GDM1 (cell line): ENCODE results near the gene ZNF512B.
"Not testable (repeated sequence)": the region's sequence is repeated elsewhere in the genome, so short reads cannot be mapped to it uniquely, and the experiment has no call there.

Experiments used
- DNase-seq: peaks from one replicate; lab custom pipeline; 2025; lab: John Stamatoyannopoulos, UW

Gene ZNF512B

DNA sequence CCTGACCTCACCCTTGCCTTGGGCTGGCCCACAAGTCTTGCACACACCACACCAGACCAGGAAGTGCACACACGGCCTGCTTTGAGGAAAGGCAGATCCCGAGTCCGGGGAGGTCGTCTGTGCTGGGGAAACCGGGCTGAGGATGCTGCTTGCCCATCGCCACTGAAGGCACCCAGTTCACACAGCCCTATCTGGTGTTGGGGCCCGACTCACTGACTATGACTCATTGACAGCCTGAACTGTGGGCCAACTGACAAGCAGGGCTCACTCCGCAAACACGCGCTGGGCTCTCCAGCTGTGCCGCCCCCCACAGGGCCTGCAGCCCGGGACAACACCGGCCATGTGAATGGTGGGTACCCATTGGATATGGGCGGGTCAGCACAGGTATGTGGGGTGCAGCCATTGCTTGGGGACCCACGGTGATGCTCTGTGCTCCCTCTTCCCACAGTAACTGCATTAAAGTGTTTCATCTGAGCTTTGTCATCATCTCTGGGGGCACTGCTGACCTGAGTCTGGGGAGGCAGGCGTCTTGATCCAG, 8.1 kb upstream of the ZNF512B start:
- DNase-seq: no peak

DNA sequence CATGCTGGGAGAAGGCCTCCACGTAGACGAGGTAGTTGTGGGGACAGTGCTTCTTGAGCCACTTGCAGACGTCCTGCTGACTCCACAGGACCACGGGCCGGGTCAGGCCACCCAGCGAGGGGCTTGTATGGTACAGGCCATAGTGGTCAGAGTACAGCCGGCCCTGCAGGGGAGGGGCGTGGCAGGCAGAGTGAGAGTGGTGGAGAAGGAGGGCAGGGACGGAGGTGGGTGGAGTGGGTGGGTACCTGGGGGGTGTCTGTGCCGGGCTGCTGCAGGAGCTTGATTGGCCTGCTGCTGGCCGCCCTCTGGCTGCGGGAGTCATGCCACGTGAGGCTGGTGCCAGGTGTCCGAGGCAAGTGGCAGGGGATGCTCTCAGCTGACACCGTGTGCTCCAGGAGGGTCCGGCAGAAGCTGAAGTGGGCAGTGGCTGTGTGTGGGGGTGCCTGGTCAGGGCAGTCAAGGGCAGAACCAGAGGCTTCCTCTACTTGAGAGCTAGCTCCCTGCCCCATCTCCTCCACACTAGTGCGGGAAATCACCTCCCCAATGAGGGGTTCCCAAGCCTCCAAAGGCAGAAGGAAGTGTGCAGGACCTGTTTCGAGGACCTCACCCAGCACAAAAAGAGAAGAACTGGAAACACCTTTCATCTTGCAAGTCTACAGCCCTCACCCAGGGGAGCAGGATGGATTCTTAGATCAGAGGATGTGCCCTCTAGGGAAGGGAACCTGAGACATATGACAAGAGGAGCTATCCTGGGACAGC, 7.4 kb upstream of the ZNF512B start:
- DNase-seq: no peak

DNA sequence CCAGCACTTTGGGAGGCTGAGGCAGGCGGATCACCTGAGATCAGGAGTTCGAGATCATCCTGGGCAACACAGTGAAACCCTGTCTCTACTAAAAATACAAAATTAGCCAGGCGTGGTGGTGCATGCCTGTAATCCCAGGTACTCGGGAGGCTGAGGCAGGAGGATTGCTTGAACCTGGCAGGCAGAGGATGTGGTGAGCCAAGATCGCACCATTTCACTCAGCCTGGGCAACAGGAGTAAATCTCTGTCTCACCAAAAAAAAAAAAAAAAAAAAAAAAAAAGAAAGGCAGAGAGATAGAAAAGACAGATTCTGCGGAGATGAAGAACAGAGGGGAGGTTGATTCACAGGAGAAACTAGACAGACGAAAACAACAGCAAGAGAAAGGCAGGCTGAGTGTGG, 6.8 kb upstream of the ZNF512B start:
- not testable (repeated sequence) for DNase-seq

DNA sequence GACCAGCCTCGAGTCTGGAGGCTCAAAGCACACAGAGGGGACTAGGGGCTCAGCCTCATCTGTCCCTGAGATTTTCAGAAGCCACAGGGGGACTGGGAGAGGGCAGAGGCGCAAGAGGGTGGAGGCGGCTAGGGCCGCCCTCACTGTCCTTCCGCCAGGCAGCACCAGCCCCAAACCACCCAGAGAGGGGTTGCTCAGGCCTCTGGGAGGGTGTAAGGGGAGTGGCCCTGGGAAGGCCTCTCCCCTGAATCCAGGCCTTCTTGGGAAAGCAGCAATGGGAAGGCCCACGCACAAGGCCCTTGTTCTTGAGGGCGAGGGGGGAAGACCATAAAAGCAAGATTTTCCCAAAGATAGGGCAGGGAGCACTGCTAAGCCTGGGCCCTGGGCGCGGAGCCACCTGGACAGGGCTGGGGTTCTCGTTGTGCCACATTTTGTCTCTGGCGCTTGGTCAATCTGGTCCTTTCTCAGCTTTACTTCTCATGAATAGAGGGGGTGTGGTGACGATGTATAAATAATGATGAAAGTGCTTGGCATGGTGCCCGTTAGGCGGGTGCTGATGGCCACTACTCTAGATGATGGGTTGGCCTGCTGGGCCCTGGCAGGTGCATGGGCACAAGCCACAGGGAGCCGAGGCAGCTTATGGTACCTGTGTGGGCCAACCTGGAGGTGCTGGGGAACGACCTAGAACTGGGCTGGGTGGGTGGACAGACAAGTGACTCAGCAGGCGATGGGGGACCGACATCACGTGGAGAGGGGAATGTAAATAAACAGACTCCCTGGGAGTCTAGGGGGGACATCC, 4.9 kb upstream of the ZNF512B start:
- DNase-seq: no peak

DNA sequence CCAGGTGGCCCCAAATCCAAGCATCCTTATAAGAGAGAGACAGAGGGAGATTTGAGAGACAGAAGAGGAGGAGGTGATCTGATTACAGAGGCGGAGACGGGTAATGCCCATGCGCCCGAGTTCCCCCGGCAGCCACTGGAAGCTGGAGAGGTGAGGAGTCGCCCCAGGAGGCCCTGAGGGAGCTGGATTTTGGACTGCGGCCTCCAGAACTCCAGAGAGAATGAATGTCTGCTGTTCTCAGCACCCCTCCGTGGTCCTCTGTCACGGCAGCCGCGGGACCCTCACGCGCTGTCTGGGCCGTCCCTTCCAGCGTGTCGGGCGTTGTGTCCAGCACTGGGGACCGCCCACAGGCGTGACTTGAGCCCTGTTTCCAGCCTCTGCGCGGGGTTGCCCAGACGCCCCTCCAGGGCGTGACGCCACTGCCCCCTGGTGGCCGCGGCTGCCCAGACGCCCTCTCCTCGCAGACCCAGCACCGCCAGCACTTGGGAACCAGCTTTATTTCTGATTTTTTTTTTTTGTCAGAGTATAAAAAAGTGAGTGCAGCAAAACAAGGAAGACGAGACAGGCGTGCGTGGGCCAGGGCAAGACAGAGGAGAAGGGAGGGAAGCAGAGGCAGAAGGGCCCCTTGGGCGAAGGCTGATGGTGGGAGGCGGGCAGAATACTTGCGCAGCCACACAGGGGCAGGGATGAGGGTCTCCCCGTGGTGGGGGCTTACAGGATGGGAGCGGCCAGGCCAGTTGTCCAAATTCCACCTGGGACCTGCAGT, 4.1 kb upstream of the ZNF512B start:
- DNase-seq: peak; percentile 72

DNA sequence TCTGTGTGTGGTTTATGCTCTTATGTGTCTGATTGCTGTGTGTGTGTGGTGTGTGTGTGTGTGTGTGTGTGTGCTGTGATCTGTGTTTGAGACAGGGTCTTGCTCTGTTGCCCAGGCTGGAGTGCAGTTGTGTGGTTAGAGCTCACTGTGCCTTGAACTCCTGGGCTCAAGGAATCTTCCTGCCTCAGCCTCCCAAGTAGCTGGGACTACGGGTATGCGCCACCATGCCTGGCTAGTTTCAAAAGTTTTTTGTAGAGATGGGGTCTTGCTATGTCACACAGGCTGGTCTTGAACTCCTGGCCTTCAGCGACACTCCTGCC, 3.4 kb upstream of the ZNF512B start:
- no peak for DNase-seq

DNA sequence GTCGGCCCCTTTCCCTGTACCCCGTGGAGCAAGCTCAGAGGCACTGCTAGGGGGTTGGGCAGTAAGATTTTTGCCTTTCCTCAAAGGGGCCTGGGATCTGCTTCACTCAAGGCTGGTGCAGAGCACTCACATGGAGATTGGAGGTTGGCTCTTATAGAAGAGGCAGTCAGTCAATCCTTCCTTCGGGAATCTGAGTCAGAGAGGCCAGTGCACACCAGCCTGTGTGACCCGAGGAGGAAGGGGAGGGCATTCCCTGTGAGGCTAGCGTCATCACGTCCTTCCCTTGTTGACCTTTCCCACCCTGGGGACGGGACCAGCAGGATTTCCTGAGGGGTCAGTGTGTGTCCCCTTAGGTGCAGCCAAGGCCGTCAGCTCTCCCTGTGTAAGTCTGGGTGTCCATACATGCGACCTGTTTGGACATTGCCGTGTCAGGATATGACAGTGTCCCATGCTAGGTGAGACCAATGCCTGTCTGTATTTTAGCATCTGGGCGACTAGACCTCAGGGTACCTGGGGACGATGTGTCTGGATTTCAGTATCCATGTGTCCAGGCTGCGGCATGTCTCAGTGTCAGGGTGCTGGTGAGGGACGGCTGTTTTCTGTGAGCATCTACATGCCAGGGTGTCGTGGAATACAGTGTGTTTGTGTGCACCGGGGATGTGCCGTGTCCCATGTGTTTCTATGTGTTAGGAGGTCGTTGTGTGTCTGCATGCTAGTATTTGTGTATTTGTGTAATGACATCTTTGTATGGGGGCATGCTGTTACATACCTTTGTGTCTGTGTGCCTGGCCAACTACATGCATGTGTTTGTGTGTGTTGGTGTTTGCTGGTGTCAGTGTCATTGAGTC, 2.8 kb upstream of the ZNF512B start:
- DNase-seq: no peak

DNA sequence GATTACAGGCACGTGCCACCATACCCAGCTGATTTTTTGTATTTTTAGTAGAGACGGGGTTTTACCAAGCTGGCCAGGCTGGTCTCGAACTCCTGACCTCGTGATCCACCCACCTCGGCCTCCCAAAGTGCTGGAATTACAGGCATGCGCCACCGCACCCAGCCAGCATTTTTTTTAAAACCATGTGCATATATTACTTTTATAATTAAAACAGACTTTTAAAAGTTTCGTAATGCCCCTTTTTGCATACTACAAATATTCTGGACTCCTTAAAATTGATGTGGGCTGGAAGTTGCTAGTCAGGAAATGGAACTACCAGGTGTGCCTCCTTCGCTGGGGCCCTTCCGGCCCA, 2.2 kb upstream of the ZNF512B start:
- not testable (repeated sequence) for DNase-seq

DNA sequence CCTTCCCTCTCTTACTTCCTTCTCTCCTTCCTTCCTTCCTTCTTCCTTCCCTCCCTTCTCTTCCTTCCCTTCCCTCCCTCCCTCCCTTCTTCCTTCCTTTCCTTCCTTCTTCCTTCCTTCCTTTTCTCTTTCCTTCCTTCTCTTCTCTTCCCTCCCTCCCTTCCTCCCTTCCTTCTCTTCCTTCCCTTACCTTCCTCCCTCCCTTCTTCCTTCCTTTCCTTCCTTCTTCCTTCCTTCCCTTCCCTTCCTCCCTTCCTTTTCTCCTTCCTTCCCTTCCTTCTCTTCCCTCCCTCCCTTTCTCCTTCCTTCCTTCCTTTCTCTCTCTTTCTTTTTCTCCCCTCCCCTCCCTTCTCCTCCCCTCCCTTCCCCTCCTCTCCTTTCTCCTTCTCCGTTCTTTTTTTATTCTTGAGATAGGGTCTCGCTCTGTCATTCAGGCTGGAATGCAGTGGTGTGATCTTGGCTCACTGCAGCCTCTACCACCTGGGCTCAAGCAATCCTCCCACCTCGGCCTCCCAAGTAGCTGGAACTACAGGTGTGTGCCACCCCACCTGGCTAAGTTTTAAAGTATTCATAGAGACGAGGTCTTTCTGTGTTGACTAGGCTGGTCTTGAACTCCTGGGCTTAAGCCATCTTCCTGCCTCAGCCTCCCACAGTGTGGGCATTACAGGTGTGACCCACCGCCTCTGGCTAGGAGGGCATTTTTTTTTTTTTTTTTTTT, 1.1 kb upstream of the ZNF512B start:
- DNase-seq: no peak

DNA sequence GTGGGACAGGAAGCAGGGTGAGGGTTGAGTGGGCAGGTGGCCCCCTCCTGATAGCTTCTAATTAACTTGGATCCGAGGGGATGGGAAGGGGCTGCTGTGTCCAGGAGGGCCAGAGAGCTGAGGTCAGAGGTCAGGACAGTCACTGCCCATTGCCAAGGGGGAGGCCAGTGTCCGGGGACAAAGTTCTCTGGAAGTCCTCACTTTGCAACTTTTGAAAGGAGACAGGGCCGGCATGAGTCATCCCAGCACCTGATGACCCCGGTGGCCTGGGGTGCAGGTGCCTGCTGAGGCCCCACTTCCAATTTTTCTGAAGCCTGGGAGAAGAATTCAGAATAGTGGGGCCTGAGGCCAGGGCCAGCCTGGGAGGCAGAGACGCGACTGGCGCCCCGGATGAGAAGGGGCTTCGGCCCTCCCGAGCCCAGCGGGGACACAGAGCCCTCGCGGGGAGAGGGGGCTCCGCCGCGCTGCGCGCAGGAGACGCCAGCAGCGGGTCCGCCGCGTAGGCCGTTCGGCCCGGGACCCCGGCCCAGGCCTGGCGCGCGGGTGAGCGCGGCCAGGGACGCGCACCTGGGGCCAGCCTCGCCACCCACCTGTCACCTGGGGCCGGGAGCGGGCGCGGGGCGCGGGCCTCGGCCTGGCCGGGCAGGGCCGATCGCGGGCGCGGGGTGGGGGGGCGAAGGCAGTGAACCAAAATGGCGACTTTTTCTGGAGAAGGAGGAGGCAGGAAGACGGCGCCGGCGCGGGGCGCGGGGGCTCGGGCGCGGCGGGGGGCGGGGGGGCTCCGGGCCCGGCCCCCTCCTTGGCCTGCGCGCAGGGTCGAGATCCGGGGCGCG, 586 bp downstream of the ZNF512B start:
- no peak for DNase-seq

DNA sequence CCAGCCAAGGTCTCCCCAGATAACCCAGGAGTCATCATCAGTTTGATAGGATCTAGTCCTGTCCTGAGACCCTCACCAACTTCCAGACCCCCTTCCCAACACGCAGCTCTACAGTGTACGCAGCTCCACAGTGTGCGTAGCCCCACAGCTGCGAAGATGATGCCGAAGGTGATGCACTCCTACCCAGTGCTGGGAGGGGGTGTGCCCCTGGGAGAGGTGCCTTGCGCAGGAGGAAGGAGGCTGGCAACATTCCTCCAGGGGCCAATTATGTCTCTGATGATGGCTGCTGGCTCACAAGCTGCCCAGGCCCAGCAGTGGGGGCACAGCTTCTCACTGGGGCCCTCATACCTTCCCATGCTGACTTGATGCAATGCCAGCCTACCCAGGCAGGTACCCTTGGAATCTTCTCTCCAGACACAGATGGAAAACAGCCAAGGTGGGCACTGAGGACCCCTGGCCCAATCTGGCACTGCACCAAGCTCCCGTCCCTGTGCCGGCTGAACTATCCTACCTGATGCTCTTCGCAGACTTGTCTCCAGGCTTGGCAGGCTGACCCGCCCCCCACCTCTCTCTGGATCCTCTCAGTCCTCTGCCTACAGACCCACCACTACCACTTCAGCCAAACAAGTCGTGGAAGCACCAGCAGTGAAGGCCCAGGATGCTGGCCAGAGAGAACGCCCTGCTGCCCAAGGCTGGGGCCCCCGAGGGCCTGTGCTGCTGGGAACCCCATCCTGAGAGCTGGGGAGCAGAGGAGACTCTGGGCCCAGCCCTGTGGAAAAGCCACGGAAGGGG, 1.4 kb downstream of the ZNF512B start:
- DNase-seq: no peak

DNA sequence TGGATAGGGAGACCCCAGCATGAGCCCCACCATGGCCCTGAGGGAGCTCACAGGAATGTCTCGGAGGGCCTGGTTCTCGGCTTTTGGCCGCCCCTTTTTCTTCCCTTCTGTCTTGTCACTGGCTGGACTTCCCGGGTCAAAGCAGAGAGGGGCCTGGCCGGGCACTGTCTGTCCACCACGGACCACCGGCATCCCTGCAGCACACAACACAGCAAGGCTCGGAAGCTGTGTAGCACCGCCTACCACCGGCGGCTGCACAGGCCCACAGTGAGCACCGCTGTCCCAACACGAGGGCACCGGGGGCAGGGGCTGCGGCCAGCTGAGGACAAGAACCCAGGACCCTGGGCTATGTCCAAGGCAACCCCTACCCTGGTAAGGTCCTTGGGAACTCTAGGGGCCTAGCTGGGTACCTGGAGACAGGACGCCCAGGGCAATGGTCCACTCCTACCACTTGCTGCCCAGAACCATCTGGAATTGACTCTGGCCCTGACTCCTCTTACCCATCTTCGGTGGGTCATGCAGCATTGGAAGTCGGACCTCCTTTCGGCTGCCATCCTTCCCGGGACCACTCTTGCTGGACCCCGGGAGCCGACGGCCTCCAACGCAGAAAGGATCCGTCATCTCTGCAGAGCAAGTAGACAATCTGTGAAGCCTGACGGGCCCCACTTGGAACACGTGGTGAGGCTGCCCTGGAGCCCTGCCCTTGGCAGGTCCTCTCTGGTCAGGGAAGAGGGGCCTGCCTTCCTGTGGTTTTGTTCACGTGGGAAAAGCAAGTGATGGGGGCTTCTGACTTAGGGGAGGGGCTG, 2.2 kb downstream of the ZNF512B start:
- no peak for DNase-seq

DNA sequence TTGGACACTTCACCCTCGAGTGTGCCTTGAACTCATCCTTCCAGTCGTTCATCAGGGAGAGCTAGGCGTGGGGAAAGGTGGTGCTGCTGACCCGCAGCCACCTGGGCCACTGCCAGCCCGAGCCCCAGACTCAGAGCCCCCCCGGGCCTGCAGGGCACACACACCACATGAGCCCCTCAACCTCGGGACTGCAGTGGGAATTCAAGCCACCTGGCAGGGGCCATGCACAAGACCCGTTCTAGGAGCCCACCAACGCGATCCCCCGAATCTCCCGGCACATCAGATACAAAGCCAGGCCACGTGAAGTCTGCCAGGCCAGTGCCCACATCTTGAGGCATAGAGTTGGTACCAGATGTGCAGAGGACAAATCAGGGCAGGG, 2.8 kb downstream of the ZNF512B start:
- no peak for DNase-seq

DNA sequence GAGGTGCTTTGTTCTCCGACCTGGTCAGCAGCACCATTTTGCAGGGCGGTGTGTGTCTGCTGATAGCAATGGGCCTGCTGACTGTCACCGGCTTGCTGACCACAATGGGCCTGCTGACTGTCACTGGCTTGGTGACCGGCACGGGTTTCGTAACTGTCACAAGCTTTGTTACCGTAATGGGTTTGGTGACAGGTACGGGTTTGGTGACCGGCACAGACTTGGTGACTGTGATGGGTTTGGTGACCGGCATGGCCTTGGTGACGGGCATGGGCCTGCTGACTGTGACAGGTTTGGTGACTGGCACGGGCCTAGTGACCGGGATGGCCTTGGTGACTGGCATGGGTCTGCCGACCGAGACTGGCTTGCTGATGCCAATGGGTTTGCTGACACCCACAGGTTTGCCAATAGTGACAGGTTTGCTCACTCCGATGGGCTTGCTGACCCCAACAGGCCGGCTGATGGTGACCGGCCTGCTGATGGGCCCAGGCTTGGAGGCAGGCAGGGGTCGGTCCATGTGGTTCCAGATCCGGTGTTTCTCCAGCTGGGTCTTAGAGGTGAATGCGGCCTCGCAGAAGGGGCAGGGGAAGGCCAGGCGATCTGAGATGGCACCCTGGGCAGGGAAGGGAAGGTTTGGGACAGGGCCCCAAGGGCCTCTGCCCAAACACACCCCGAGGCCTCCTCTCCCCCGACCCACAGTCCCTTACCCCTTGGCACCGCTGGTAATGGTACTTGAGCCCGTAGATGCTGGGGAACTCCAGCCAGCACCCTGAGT, 3.4 kb downstream of the ZNF512B start:
- no peak for DNase-seq

DNA sequence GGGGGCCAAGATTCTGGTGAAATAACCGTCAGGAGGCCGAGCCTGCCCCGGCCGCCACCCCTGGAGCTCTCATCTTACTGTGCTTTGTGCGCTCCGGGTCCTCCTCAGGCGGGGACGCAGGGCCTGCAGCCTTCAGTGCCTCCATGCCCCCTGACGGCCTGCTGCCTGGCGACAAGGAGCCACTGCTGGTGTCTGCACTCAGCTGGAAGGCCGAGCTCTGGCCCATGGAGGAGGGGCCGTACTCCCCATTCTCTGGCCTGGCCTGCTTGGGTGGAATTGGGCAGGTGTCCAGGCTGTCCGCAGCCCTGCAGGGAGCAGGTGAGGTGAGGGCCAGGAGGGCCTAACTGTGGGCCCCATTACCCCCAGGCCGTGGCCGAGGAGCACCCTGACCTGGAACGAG, 5.3 kb downstream of the ZNF512B start:
- DNase-seq: no peak

DNA sequence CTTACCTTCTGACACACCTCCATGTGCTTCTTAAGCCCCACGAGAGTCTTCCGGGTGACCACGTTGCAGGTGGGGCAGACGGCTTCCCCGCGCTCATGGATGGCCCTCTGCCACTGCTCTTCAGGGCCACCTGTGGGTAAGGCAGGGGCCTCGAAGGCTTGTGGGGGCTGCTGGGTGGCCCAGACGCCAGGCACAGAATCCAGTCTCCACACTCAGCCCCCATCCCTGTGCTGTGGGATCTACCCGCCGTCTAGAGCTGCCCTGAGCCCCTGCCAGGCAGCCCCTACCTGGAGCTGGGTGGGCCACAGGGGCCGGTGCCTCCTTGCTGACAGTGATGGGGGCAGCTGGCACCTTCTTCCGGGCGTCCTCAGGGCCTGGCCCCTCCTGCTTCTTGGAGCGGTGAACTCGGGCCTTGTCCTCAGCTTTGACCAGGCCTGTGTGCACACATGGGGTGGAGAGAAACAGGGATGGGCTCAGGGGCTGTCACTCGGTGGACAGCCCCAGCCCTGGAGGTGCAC, 5.9 kb downstream of the ZNF512B start:
- no peak for DNase-seq

DNA sequence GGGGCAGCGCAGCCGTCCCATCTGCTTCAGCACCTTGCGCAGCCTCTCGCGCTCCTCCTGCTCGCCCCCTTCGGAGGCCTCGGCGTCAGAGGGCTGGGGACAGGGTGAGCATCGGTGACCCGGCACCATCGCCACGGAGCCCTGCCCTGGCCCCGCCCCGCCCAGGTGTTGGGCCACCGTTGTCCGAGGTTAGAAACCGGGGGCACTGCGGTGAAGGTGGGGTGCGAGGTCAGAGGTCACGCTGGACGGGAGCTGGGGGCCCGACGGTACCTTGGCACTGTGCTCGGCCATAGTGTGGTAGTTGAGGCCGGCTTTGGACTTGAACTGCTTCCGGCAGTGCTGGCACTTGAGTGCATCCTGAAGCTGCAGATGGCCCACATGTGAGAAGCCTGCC, 6.4 kb downstream of the ZNF512B start:
- DNase-seq: no peak
